ENCODE measurements around the gene TCF4.
A peak's percentile ranks its signal among the peaks of the same experiment; 100 is the strongest.

Gene TCF4

DNA sequence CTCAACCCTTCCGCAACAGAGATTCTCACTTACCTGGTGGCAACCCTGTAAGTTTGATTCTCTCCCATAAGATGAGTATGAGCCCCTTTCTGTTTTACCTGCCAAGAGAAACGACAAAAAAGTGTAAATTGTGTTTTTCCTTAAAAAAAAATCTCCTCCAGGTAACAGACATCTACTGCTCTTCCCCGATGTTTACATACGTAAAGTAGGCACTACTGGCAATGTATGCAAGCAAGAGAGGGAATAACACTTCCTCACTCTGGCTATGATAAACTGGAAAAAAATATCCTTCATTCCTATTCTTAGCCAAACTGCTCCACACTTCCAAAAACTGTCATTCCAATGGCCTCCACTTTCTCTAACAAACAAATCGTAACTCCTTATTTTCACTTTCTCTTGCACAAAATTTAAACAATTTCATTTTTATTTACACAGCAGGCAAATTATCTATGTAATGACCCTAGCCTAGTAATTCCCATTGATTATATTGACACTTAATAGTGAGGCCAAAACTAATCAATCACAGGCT, 184.5 kb downstream of the TCF4 start:
- H3K4me3 ChIP-seq (ENCODE audit: low read depth, low read length) = no peak overlapping the region
- DNase-seq (ENCODE audit: low read depth) = no peak

DNA sequence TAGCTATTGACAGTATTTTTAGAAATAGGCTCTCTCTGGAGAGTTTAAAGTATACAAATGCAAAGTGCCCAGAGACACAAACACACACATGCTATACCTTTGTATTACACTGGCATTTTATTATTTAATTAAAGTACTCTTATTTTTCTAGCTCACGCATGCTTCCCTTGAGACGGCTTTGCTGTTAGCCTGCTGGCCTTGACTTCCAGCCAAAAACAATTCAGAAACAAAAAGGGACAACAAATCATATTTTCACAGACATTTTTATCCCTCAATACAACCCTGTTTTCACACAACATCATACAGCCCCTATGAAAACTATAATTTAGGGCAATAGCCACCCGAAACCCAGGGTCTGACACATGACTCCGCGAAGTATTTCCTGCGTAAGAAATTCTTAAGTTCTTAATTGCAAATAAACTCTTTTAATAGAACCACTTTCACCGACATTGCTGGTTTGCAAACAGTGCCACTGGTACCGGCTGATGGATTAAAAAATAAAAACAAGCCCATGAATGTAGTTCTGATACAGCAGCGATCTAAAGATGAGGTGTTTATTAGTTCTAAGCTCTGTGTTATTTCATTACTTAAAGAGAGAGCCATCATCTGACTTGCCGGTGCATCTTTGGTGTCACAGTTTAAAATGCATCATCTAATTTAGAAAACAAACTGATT, 185.1 kb downstream of the TCF4 start:
- H3K4me3 ChIP-seq (ENCODE audit: low read depth, low read length) = peak overlapping the region; percentile 35
- no peak for DNase-seq (ENCODE audit: low read depth)

GRCh38 chr18:55401638-55402191, 186.3 kb downstream of the TCF4 start:
- peak overlapping the region; percentile 35 for H3K4me3 ChIP-seq (ENCODE audit: low read depth, low read length)
- peak; percentile 73 for DNase-seq (ENCODE audit: low read depth)

- peak overlapping the region; percentile 35 for H3K4me3 ChIP-seq (ENCODE audit: low read depth, low read length)
- no peak for DNase-seq (ENCODE audit: low read depth)
Measured at GRCh38 chr18:55400590-55401541, 187.1 kb downstream of the TCF4 start.

GRCh38 chr18:55400081-55400480, 187.9 kb downstream of the TCF4 start:
- H3K4me3 ChIP-seq (ENCODE audit: low read depth, low read length) = no peak overlapping the region

GRCh38 chr18:55398858-55399257, 189.1 kb downstream of the TCF4 start:
- H3K4me3 ChIP-seq (ENCODE audit: low read depth, low read length) = no peak overlapping the region
- no peak for DNase-seq (ENCODE audit: low read depth)

More at GRCh38 chr18:55400081-55400480, 187.9 kb downstream of the TCF4 start:
- DNase-seq (ENCODE audit: low read depth) = no peak

DNA sequence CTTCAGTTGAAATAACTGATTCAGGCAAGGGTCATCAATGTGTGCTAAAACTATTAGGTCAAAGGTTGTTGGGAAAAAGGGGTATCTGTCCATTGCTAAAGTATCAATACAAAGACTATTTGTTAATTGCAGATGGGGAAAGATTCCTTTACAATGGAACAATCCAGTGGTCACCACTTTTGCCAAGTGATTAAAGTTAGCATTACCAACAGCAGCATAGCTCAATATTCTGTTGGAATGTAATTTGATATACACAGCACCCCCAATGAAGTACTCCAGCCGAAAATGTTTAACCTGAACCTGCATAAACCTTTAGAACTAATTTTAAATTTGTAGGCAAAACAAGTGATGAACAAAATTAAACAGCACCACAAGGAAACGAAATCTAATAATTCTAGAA, 191.0 kb downstream of the TCF4 start:
- H3K4me3 ChIP-seq (ENCODE audit: low read depth, low read length) = no peak overlapping the region
- no peak for DNase-seq (ENCODE audit: low read depth)

DNA sequence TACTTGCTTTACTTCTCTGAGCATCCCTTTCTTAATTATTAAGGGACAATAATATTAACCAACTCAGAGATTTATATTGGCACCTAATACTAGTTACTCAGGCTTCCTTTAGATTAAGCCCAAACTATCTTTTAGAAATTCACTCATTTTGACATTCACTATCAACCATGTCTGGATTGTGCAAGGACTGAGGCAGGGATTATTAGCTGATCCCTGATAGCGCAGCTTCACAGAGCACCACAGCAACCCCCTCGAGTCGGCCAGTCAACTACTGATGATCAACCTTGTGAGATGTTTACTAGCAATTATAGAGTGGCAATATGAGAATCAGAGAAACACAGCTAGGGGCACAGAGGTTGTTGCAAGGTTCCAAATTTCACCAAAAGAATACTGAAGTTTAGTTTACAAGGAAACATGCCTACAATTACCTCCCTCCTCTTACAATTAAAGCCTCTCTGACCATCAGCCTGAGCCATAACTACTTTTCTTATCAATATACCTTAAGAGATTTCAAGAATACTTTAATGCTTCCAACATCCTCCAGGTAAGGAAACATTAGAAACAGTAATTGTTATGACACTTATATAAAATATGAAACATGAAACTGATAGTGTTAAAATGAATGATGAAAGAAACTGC, 191.6 kb downstream of the TCF4 start:
- no peak for DNase-seq (ENCODE audit: low read depth)
- no peak overlapping the region for H3K4me3 ChIP-seq (ENCODE audit: low read depth, low read length)

- no peak for DNase-seq (ENCODE audit: low read depth)
- no peak overlapping the region for H3K4me3 ChIP-seq (ENCODE audit: low read depth, low read length)
Measured at GRCh38 chr18:55395799-55396198, 192.2 kb downstream of the TCF4 start.

DNA sequence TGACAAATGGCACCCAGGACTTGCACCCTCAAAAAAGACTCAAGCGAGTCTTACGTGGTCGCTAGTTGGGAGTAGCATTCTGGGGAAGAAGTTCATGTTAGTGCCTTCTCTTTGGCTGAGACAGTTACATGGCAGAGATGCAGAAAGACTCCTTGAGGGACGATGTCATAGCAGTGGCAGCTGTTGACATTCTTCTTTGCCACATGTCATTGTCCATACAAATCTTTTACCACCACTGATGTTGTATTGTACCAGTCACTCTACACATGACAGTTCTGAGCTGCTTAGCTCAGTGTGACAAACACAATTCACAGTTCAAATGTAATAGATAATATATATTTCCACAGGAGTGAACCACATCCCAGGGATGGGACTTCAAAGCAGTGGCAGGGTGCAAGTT, 197.1 kb downstream of the TCF4 start:
- no peak overlapping the region for H3K4me3 ChIP-seq (ENCODE audit: low read depth, low read length)
- no peak for DNase-seq (ENCODE audit: low read depth)

DNA sequence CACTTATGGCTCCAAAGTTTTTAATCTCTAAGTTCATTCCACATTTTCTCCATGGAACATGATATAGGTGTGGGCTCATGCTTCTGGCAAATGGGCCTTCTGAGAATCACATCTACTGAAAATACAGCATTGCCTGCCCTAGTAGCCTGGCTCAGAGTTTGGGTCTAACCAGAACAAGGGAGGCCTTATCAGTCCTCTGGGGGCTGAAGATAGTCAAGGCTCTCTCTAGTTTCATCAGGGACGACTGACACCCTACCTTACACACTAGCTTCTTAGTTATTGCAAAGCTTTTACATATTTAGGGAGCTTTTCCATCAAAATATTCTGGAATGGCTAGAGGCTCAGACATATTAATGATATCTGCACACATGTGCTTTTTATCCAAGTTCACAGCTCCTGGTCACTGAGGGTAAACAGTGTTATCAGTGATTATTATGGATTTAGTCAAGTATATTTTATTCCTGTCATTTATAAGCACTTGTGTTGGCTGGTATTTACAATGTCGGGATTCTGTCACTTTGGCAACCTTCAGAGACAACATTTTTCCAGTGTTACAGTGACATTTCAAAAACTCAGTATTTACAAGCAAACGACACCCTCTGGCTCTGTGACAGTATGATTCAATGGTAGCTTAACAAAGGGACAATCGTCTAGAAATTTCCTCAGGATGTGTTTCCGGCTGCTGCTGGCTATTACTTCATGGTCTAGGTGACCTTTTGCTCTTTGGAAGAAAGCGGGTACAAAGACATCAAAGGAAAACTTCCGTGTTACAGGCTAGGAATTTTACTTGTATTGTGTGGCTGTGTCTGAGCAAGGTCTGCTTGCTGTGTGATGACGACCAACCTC, 200.6 kb downstream of the TCF4 start:
- H3K4me3 ChIP-seq (ENCODE audit: low read depth, low read length) = no peak overlapping the region
- no peak for DNase-seq (ENCODE audit: low read depth)

DNA sequence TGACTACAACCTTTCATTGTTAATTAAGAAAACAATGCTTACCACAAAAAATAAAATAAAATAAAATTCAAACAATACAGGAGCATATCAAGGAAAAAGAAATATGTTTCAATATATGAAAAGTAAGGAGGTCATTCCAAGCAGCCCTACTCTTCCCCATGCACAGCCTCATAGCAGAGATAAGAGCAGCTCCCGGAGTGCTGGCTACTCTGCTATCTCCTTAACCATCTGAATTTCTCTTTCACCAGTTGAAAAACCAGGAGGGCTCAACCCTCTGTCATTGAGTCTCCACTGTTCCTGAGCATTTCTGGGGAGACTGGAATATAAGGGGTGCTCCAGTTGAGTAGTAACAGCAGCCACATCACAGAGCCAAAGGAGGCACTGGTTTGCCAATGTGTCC, 201.4 kb downstream of the TCF4 start:
- H3K4me3 ChIP-seq (ENCODE audit: low read depth, low read length) = no peak overlapping the region
- no peak for DNase-seq (ENCODE audit: low read depth)

GRCh38 chr18:55385770-55386169, 202.2 kb downstream of the TCF4 start:
- no peak overlapping the region for H3K4me3 ChIP-seq (ENCODE audit: low read depth, low read length)
- DNase-seq (ENCODE audit: low read depth) = no peak

DNA sequence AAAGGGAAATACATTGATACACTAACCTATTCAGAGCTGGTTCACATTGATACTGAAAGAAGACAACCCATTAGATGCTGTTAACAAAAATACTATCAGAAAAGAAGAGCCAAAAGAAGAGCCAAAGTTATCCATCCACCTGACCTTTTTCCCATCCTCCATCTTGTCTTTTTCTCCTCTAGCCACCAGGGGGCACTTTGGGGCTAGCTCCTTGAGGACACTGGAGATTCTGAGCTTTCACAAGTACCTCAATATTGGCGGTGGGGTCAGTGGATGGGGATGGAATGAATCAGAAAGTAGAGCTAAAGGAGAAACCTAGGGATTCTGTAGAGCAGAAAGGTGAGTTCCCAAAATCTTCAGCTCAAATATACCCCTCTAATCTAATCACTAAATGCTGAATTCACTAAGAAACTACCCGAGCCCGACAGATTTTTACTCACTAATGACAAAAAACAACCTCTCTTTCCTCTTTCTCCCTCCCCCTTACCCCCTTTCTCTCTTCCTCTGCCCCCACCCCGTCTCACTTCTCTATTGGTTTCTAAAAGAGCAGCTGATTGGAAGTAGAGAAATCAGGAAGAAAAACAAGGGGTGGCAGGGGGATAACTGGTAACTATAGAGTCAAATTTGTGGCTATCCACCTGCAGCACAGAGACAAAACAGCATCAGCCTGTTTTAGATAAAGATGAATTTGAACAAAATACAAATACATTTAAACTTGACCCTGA, 203.3 kb downstream of the TCF4 start:
- H3K4me3 ChIP-seq (ENCODE audit: low read depth, low read length) = no peak overlapping the region
- no peak for DNase-seq (ENCODE audit: low read depth)

GRCh38 chr18:55384115-55384514, 203.9 kb downstream of the TCF4 start:
- no peak for DNase-seq (ENCODE audit: low read depth)
- no peak overlapping the region for H3K4me3 ChIP-seq (ENCODE audit: low read depth, low read length)

- DNase-seq (ENCODE audit: low read depth) = no peak
- no peak overlapping the region for H3K4me3 ChIP-seq (ENCODE audit: low read depth, low read length)
Measured at GRCh38 chr18:55382277-55382805, 205.7 kb downstream of the TCF4 start.

DNA sequence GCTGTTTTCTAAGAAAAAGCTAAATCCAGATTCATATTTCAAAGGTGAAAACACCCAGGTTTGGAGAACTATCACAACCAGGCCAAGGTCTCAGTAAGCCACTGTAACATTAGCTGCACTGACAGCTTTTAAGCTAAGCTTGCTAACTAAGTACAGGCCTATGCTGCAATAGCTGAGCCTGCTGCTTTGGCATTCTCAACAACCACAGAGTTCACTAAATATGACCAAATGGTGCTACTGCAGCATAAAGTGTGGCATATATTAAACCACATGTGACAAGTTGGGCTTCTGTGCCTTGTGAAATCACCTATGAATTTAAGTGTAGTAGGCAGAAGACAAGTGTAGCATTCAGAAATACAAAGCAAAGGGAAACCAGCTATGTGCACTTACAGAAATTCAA, 206.7 kb downstream of the TCF4 start:
- DNase-seq (ENCODE audit: low read depth) = peak; percentile 91
- H3K4me3 ChIP-seq (ENCODE audit: low read depth, low read length) = no peak overlapping the region

DNA sequence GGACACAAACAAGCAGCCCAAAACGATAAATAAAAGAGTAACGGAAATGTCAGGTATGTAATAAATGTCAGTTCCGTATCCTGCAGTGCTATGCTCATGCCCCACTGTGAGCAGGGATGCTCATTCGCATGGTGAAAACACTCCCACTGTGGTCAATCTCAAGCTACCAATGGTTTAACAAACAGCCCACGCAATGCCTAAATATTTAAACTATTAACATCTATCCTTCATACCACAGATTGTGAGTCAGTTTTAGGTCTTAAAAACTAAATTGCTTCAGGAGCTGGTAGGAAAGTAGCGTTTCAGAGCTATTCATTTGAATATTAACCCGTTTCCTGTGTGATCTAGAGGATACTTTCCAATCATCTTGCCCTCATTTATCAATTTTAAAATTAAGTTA, 207.4 kb downstream of the TCF4 start:
- H3K4me3 ChIP-seq (ENCODE audit: low read depth, low read length) = no peak overlapping the region
- no peak for DNase-seq (ENCODE audit: low read depth)

Measured in skeletal muscle cell (primary cell).